ENCODE measurements around the gene LRRC38.

DNA sequence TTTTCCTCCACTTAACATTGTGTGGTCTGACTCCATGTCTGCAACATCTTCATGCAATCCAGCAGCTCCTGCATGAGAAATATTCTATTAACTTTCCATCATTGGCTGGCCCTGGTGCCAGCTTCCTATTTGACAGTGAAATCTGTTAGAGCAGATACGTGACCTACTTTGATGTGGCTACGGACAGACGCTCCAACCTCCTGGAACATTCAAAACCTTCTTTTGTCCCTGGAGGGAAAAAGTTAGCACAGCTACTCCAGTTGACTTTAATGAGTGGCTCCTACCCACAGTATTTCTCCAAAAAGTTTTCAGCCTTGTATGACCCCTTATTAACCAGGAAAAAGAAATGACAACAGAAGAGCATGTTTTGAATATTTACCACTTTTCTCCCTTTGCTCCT is 81.6 kb downstream of the LRRC38 start:
- TF ChIP-seq, protein P1, sequence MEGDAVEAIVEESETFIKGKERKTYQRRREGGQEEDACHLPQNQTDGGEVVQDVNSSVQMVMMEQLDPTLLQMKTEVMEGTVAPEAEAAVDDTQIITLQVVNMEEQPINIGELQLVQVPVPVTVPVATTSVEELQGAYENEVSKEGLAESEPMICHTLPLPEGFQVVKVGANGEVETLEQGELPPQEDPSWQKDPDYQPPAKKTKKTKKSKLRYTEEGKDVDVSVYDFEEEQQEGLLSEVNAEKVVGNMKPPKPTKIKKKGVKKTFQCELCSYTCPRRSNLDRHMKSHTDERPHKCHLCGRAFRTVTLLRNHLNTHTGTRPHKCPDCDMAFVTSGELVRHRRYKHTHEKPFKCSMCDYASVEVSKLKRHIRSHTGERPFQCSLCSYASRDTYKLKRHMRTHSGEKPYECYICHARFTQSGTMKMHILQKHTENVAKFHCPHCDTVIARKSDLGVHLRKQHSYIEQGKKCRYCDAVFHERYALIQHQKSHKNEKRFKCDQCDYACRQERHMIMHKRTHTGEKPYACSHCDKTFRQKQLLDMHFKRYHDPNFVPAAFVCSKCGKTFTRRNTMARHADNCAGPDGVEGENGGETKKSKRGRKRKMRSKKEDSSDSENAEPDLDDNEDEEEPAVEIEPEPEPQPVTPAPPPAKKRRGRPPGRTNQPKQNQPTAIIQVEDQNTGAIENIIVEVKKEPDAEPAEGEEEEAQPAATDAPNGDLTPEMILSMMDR (IDR thresholded peaks at IDR 0.05; ENCODE audit: low read depth, low read length) = no peak
- no peak for TF ChIP-seq POLR2A (IDR thresholded peaks at IDR 0.05; ENCODE audit: extremely low read depth, insufficient read length)
- TF ChIP-seq, protein P2, sequence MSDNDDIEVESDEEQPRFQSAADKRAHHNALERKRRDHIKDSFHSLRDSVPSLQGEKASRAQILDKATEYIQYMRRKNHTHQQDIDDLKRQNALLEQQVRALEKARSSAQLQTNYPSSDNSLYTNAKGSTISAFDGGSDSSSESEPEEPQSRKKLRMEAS (IDR thresholded peaks at IDR 0.05; ENCODE audit: low read depth, low read length) = no peak
- no peak for TF ChIP-seq MYC (IDR thresholded peaks at IDR 0.05; ENCODE audit: low read depth, low read length)
